PC-3 (cell line): ENCODE data around the gene ZC3H12C. TPM values are rescaled to one million over a fixed set of nuclear protein-coding genes. Genes with fewer than 3 reads are reported as not detected.
A peak's percentile ranks its signal among the peaks of the same experiment; 100 is the strongest.

ENCODE experiments used
- ATAC-seq: fragments of 200-7000 bp; cut with Tn5 transposase; 2 replicates; pipeline ENCODE4 v1.9.1; 2020; ENCODE audit warnings: mild to moderate bottlenecking, moderate library complexity
- BruUV-seq: library from RNA; stranded (reverse); fragments of 400-500 nt; replicated peaks from 2 replicates; lab custom pipeline; 2021; lab: Mats Ljungman, UMichigan
- CTCF ChIA-PET: fragments of 300-600 bp; sonication (Branson Sonifier 250); formaldehyde crosslinking; loops from one replicate; lab custom pipeline; 2022; ENCODE audit warnings: antibody characterized with exemption; lab: Charles Lee
- POLR2A ChIA-PET: fragments of 300-600 bp; sonication (Branson Sonifier 250); formaldehyde crosslinking; loops from one replicate; lab custom pipeline; 2022; ENCODE audit warnings: antibody characterized with exemption; ENCODE audit not compliant: unreplicated experiment; lab: Charles Lee
- DNase-seq: peaks from one replicate; pipeline ENCODE4 v3.0.0-alpha.2; 2015
- H2AFZ ChIP-seq: fragments of 300-600 bp; sonication (generic); 2 replicates; pipeline ENCODE4 v1.6.0; 2016; ENCODE audit warnings: antibody characterized with exemption, low read length
- H3F3A ChIP-seq: fragments of 300-600 bp; sonication (generic); one replicate; pipeline ENCODE4 v1.6.0; 2017; ENCODE audit warnings: antibody characterized with exemption, low read length, control low read depth, mild to moderate bottlenecking; ENCODE audit not compliant: unreplicated experiment
- H3K27ac ChIP-seq: fragments of 300-600 bp; sonication (generic); 2 replicates; pipeline ENCODE4 v1.5.1; 2016; ENCODE audit warnings: mild to moderate bottlenecking, low read length
- H3K27me3 ChIP-seq: fragments of 300-600 bp; sonication (generic); 2 replicates; pipeline ENCODE4 v1.6.1; 2016; ENCODE audit warnings: low read length, mixed read lengths
- H3K36me3 ChIP-seq: fragments of 300-600 bp; sonication (generic); 2 replicates; pipeline ENCODE4 v1.6.1; 2016; ENCODE audit warnings: low read depth, mixed run types, low read length, mixed read lengths
- H3K4me1 ChIP-seq: fragments of 300-600 bp; sonication (generic); 2 replicates; pipeline ENCODE4 v1.5.1; 2016; ENCODE audit warnings: low read length; ENCODE audit not compliant: insufficient read depth
- H3K4me2 ChIP-seq: fragments of 300-600 bp; sonication (generic); 2 replicates; pipeline ENCODE4 v1.6.0; 2016; ENCODE audit warnings: low read length
- H3K4me3 ChIP-seq: fragments of 300-600 bp; sonication (generic); 2 replicates; pipeline ENCODE4 v1.5.1; 2016; ENCODE audit warnings: mild to moderate bottlenecking, low read length, mixed read lengths
- H3K79me2 ChIP-seq: fragments of 300-600 bp; sonication (generic); 2 replicates; pipeline ENCODE4 v1.6.1; 2017; ENCODE audit warnings: low read length, mixed read lengths
- H3K9ac ChIP-seq: fragments of 300-600 bp; sonication (generic); 2 replicates; pipeline ENCODE4 v1.6.0; 2016; ENCODE audit warnings: mild to moderate bottlenecking, low read length
- H3K9me2 ChIP-seq: fragments of 300-600 bp; sonication (generic); replicated peaks from 2 replicates; pipeline ENCODE4 v1.6.1; 2016; ENCODE audit warnings: mixed run types, low read length, mixed read lengths
- H3K9me3 ChIP-seq: fragments of 300-600 bp; sonication (generic); 2 replicates; pipeline ENCODE4 v1.6.1; 2016; ENCODE audit warnings: low read length, mixed read lengths
- H4K20me1 ChIP-seq: fragments of 300-600 bp; sonication (generic); 2 replicates; pipeline ENCODE4 v1.6.1; 2016; ENCODE audit warnings: low read length, mixed read lengths
- CTCF ChIP-seq: fragments of 300-600 bp; sonication (generic); conservative IDR thresholded peaks from 2 replicates; pipeline ENCODE4 v1.5.1; 2017; ENCODE audit warnings: antibody characterized with exemption, low read depth, mild to moderate bottlenecking, low read length
- EZH2 ChIP-seq: fragments of 300-600 bp; sonication (generic); IDR thresholded peaks from one replicate; pipeline ENCODE4 v1.6.1; 2017; ENCODE audit warnings: antibody characterized with exemption, mild to moderate bottlenecking, low read length; ENCODE audit not compliant: unreplicated experiment
- EZH2phosphoT487 ChIP-seq: fragments of 300-600 bp; sonication (generic); IDR thresholded peaks from 2 replicates; pipeline ENCODE4 v1.6.1; 2018; ENCODE audit warnings: mild to moderate bottlenecking, antibody characterized with exemption, low read length, borderline replicate concordance
- intact Hi-C: fragments of 100-400 bp; cut with micrococcal nuclease; formaldehyde crosslinking; loops from 2 replicates; pipeline ENCODE4 v1.9.0; 2023
- total RNA-seq: library from RNA; depleted of rRNA; stranded (reverse); fragments of >200 nt; gene quantifications from 2 replicates; pipeline ENCODE4 v1.2.3, GENCODE V29; 2014

Gene ZC3H12C
- total RNA-seq, 1 experiment from 2014 or later: 30.7 TPM

GRCh38 chr11:110077346-110077745 is 15.8 kb upstream of the ZC3H12C start:
- Histone ChIP-seq H3K36me3 (peaks cover 5% of the 10 kb centered on the region), H3K4me3 (peak overlapping the region; percentile 27; the same call in 1 of the 2 replicates), H3F3A (peaks cover 12% of the 10 kb centered on the region), H2AFZ (no peak overlapping the region), H3K4me1 (peaks cover 34% of the 10 kb centered on the region), H3K4me2 (peak overlapping the region; percentile 77), H3K9me3 (peaks cover 7% of the 10 kb centered on the region), H4K20me1 (no peaks in the 10 kb centered on the region), H3K79me2 (no peaks in the 10 kb centered on the region), H3K9ac (peak overlapping the region; percentile 81), H3K9me2 (no peaks in the 10 kb centered on the region), H3K27me3 (no peaks in the 10 kb centered on the region), H3K27ac (peak overlapping the region; percentile 95)
- ChIA-PET CTCF (interaction anchor here (1.0 to 1.9 kb wide), 2 partner anchors 15 to 136 kb away, joined by 3 to 9 read pairs; partner anchors contain the start of gene ZC3H12C), POLR2A (interaction anchor here (0.6 to 2.6 kb wide), 3 partner anchors 12 to 15 kb away, joined by 3 to 41 read pairs (median 6); no protein-coding TSS in a partner anchor)
- intact Hi-C loops: loop anchor here (5.0 kb wide), 1 partner anchor 355 kb away; no protein-coding TSS in a partner anchor
- DNase-seq: no peak
- TF ChIP-seq EZH2phosphoT487 (no peak), CTCF (no peak), EZH2 (no peak)
- BruUV-seq: TSS peak; percentile 68
- ATAC-seq: no peak

- H3K4me1 ChIP-seq: peaks cover 34% of the 10 kb centered on the region
- no peaks in the 10 kb centered on the region for H3K9me2 ChIP-seq
- H4K20me1 ChIP-seq: no peaks in the 10 kb centered on the region
- peak overlapping the region; percentile 27; the same call in 1 of the 2 replicates for H3K4me3 ChIP-seq
- H3F3A ChIP-seq: peaks cover 12% of the 10 kb centered on the region
- no peak overlapping the region for H2AFZ ChIP-seq
- peak overlapping the region; percentile 81 for H3K9ac ChIP-seq
- peak; percentile 92 for DNase-seq
- peak overlapping the region; percentile 77 for H3K4me2 ChIP-seq
- ATAC-seq: peak; percentile 54
- TF ChIP-seq EZH2 (no peak), CTCF (no peak), EZH2phosphoT487 (no peak)
- no peaks in the 10 kb centered on the region for H3K79me2 ChIP-seq
- peaks cover 7% of the 10 kb centered on the region for H3K9me3 ChIP-seq
- intact Hi-C loops: loop anchor here (1.0 to 5.0 kb wide), 2 partner anchors 9 to 354 kb away; no protein-coding TSS in a partner anchor
- POLR2A ChIA-PET: interaction anchor here (0.6 to 2.6 kb wide), 4 partner anchors 13 to 50 kb away, joined by 3 to 41 read pairs (median 6); no protein-coding TSS in a partner anchor
- peak overlapping the region; percentile 95 for H3K27ac ChIP-seq
- CTCF ChIA-PET: interaction anchor here (1.9 kb wide), 1 partner anchor 15 kb away, joined by 9 read pairs; the partner anchor contains the start of gene ZC3H12C
- H3K27me3 ChIP-seq: no peaks in the 10 kb centered on the region
- peaks cover 5% of the 10 kb centered on the region for H3K36me3 ChIP-seq
- no TSS peak for BruUV-seq
Measured at GRCh38 chr11:110077831-110078325, 15.3 kb upstream of the ZC3H12C start.
